ENCODE results near the gene MTERF2.

- TF ChIP-seq CTCF (IDR thresholded peaks at IDR 0.05; ENCODE audit: poor library complexity): no peak
- TF ChIP-seq EZH2 (IDR thresholded peaks at IDR 0.05; ENCODE audit: borderline replicate concordance): no peak
Observed at GRCh38 chr12:107027636-107028053, 40.7 kb upstream of the MTERF2 start.
